SH-SY5Y (cell line): ENCODE results near the gene STAT4.

Source experiments
- GATA2 ChIP-seq: IDR thresholded peaks from 2 replicates; pipeline ENCODE4 v1.6.1; 2011; ENCODE audit warnings: mild to moderate bottlenecking, low read depth, low read length
- GATA3 ChIP-seq: IDR thresholded peaks from 2 replicates; pipeline ENCODE4 v1.6.1; 2011; ENCODE audit warnings: low read depth, mild to moderate bottlenecking, low read length, moderate library complexity

STAT4 gene

DNA sequence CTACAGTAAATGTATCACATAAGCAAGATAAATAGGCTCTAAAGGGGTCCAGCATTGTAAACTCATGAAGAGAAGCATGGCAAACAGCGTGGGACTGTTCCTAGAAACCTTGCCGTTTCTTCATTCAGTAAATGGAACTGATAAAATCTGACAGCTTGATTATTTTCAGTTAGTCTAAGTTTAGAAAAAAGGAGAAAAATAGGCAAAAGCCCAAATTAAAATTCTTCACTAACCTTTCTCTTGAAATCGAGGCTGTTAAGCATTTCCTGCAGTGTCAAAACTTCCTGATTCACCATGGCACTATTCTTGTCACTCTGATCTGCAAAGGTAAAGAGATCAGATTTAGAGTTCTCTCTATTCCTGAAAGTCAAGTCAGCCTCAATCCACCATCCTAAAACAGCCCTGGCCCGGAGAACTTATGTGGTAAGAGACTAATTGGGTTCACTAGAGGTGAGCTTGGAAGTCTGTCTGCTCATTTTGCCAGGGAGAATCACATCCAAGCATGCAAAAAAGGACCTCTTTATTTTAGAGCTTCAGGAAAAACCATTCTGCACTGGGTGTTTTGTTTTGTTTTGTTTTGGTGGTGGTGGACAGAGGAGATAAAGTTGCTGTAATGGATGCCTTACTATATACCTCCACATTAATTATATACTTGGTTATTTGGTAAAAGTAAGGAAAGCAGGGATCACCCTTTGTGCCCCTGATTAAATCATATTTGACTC, 84.4 kb downstream of the STAT4 start:
- TF ChIP-seq GATA3, result no peak
- no peak for TF ChIP-seq GATA2

DNA sequence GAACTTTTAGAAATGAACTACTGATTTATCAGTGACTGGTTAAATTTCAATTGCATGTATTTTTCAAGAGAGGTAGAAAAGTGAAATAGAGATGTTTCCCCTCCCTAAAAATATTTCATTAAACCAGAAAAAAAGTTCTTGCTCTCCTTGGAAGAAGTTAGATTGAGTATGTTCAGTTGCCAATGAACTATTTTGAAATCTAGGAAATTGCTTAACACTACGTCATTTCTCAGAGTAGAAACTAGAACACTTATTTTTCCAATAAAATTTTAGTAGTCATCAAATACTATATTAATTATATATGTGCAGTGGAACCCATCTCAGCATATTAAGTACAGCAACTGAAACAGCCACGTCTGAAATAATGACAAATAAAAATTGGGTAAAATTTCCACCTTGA, 85.0 kb downstream of the STAT4 start:
- TF ChIP-seq GATA2 (no peak), GATA3 (no peak)

DNA sequence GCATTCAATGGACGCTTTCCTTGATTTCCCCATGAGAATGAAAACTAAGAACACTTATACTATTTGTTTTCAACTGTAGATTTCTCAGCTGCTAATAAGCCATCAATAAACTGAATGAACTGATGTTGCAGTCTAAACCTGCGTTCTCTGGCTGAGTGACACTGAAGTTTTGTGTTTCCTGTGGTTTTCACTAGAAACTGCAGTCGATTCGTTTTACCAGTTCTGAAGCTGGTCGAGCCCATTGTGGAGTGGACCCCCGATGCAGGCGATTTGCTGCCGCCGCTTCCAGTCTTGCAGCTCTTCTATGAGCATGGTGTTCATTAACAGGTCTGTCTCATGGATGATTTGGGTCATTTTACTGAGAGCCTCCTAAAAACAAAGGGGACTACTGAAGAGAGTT, 86.2 kb downstream of the STAT4 start:
- TF ChIP-seq GATA3 (no peak), GATA2 (no peak)

DNA sequence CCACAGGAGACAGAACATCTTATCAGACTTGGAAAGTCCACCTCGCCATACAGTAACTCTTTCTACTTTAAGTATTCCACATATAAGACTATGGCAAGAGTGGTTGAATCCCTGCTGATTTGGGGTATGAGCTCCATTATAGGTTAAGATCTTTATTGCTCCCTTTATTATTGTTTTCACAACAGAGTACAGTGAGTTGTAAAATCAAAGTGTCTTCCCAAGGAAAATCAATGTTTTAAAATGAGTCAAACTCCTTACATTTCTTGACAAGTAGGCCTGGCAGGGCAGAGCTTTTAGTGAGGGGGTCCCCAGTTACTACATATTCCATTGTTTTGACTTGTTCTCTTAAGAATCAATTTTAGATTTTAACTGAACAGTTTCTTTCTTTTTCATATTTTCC, 87.2 kb downstream of the STAT4 start:
- TF ChIP-seq GATA2 (no peak), GATA3 (no peak)

DNA sequence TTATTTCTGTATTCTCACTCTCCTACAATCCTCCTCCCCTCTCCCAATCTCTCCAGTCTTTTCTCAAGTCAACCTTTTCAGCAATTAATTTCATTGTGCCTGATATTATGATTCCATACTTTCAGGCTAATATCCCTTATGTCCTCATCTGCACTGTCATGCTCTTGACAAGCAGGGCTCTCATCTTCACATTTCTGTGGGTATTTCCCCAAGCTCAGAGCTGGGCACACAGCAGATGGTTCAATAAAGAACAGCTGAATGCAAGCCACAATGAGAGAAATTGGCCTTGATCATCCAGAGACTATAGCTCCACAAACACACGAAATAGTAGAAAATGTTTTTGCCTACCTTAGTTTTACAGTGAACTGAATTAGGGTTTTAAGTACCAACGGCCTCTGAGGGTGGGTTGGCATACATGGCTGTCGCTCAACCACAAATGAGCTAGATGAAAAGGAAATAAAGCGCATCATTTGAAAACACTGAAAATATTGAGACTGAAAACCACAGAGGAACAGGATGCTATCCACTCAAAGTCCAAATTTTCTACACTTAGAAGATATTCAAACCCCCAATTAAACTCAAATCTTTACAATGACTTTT, 89.3 kb downstream of the STAT4 start:
- no peak for TF ChIP-seq GATA2
- TF ChIP-seq GATA3, result no peak

DNA sequence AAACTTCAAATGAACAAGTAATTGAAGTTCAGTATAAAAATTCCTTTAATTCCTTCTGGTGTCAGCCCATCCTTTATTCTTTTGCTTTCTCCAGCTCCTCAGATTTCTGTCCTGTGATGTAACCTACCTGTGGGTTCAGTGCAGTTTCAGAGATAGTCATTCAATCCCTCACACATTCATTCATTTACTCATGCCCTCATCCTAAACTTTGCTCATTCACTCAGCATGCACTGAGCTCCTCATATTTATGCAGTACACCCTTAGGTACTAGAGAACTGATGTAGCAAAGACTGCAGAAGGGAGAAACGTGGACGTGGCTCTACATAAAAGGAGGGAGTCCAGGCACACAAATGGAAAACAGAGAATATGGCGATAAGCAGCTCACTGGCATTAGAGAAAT, 91.5 kb downstream of the STAT4 start:
- TF ChIP-seq GATA3 (no peak), GATA2 (no peak)

DNA sequence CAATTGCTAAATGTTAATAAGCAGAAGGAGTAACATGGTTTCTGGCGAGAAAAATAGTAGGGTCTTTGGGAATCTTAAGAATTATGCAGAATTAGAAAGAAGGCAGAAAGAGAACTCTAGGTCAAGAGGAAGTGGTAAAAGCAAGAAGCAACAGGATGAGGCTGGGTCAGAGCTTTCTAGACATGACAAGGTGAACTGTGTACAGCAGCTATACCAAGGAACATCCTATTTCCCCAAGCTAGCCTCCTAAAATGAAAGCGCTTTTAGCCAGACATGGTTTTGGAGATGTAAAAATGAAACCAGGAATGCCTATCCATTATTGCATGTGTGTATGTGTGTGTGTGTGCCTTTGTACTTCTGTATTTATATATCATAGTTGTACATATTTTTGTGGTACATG, 94.6 kb downstream of the STAT4 start:
- no peak for TF ChIP-seq GATA2

DNA sequence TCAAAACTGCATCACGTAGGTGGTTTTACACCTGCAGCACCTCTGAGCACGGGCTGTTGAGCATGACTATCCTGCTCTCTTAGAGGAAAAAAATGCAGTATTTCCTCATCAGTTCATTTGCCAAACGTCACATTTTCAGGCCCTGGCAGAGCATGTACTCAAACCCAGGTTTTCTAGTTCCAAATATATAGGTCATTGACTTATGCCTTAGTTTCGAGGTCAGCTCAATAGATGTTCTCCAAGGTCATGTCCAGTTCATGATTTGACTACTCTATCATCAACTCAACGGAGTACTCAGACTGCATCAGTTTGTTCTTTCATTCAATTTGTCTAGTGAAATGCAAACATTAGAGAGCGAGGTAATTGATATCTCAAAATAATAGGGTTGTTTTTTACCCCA, 97.5 kb downstream of the STAT4 start:
- no peak for TF ChIP-seq GATA2
- no peak for TF ChIP-seq GATA3

DNA sequence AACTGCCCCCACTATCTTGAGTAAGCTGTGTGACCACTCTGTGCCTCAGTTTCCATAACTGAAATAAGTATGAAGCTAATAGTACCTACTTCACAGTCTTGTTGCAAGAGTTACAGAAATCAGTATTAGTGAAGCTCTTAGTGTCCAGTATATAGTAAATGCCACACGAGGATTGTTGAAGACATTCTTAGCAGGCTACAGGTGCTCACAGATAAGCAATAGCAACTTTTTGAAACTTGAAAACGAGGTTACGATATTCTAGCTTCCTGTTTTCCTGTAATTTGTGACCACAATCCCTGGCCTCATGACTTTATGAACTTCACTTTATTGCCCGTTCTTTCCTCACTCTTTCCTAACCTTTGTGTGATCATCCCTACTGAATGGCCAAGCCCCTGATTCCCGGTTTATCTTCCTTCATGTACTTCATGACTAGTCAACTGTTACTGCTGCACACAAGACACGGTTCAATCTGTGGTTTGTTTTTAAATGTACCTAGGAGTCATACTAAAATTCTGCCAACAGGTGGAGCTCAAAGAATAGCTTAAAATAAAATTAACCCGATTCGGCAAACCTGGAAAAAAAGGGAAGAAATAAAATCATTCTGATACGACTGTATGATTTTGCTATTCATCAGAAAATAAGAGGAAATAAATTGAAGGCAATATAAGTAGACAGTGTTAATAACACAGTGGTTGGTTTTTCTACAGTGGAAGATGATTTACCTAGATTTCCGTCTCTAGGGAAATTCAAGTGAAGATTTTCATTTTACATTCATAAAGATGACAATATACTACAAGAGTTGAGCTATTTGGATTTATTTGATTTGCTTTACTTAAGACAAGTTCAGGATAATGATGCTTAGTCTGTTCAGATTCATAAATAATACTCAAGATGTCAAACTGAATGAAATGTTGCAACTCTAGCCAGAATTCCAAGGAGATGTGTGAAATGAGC, 98.7 kb downstream of the STAT4 start:
- TF ChIP-seq GATA2 (no peak), GATA3 (no peak)

DNA sequence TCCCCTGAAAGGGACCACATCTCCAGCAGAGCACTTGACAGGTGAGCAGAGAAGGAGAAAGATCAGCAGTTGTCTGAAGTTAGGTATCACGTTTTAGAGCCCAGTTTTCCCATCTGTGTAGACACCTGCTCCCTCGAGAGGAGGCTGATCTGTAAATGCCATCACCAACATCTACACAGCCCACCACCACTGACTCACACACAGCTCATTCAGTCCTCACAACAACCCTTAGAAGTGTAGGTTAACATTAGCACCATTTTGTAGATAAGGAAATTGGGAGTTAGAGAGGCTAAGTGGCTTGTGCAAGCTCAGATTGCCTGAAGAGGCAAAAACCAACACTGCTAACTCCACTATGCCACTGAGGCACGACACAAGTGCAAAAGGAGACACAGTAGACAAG, 99.6 kb downstream of the STAT4 start:
- TF ChIP-seq GATA2 (no peak), GATA3 (no peak)

DNA sequence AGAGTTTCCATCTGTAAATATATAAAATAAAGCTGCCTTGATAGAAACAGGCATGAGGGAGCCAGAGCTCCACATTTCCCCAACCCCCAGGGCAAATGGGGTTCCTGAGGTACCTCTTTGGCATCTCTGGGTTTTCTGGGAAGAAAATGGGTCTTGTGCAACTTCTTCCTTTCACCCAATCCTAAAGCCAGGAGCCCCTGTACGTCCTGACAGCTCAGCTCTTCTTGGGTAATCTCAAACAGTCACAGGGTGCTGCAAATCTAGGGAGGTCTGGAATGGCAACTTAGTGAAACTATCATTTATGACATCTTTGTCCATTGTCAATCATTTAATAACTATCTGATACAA, 100.2 kb downstream of the STAT4 start:
- TF ChIP-seq GATA2, result no peak

DNA sequence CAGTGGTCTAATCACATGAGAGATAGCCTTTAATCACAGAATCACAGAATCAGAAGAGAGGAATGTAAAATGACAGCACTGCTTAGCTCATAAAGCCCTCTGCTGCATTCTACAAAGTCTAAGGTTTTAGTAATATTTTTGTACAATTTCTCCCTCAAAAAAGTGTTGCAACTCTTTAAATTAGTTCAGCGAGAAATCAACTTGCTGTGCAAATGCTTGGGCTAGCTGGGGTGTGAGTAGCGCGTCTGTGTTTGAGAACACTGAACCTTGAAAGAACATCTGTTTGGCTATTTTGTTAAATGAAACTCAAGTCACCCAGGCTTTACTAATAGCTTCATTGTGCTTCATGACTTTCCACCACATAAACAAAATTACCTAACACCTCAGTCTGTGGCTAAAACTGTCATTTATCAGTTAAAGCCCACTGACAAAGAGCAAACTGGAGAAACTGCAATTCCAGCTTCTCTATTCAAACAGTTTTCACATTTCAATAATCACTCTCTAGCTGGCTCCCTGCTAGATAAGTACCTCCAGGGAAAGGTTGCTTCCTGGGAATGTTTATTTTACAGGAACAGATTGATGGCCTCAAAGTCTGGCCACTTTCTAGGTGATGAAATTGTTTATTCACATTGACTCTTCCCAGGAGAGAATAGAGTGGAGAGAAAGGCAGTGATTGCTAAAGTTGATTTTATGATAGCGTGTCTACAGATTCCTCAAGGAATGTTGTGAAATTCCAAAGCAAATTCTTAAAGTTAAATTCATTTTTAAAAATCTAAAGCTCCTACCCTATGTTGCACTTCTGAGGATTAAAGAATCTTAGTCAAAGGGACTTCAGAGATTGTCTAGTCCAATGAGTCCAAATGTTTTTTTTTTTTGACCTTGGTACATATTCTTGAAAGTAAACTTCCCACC, 100.8 kb downstream of the STAT4 start:
- TF ChIP-seq GATA2 (no peak), GATA3 (no peak)

DNA sequence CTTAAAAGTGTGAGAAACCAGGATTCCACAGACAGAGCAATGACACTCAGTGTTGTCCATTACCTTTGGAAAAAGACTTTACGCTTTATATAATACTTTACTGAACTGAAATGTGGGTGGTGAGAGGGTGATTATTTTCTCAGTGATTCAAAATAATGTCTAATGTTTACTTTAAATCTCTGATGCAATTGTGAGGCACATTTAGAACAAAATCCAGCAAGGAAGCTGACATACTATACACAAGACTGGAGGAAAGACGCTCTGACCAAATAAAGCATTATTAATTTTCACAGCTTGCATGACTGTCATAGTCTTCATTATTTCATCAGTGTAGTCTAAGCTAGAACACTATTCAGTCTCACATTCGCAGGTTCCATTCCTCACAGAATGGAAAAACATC, 102.7 kb downstream of the STAT4 start:
- no peak for TF ChIP-seq GATA2
- no peak for TF ChIP-seq GATA3

DNA sequence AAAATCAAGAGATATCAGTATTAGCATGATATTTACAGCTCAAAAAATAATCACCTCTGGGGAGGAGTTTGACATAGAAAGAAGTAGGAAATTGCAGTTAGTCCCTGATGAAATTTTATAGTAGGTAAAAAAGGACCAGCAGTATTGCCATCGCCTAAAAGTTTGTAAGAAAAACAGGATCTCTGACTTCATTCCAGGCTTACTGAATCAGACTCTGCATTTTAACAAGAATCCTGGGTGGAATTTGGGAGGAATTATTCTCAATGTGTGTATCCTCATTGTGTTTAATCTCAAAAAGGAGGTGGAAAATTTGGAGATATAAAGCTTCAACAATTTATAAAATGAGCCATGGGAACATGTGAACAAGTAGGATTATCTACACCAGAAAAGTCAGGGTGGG, 105.7 kb downstream of the STAT4 start:
- no peak for TF ChIP-seq GATA3
- TF ChIP-seq GATA2, result no peak
